ENCODE results near the gene DUOX1.
"Not testable (repeated sequence)": the region's sequence is repeated elsewhere in the genome, so short reads cannot be mapped to it uniquely, and the experiment has no call there.

Gene DUOX1

DNA sequence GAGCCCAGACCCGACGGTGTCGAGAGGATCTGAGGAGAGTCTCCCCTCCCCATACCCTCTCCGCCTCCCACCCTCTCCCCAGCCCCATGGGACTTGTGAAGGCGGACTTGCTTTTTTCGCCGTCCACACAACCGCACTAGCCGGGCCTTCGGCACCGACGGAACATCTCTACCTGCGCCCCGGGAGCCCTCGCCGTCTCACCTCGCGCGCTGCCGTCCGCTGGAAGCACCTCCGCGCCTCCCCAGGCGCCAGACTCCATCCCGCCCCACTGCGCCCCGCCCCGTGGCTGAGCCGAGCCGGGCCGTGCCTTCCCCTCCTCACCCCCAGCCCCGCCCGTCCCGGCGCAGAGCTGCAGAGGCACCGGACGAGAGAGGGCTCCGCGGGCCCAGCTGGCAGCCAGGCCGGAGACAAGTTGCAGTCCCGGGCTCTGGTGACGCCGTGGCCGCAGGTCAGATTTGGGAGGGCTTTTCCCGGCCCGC lies at the start of gene DUOX1, which contains the start of gene DUOXA1:
Gene DUOX1, plus strand, starts transcription at position 344 of the 479 bp plus-strand sequence. CDS start 1,973 bp downstream, outside the sequence.
Gene DUOXA1, minus strand, starts transcription at position 229 of the 479 bp plus-strand sequence. CDS start 6,865 bp downstream, outside the sequence.
- Mint-ChIP-seq H3K27me3 (ENCODE audit: low read depth) (peaks cover 86% of the 10 kb centered on the region), H3K4me1 (ENCODE audit: low read depth) (no peaks in the 10 kb centered on the region), H3K36me3 (ENCODE audit: low read depth) (no peaks in the 10 kb centered on the region), H3K27ac (no peak within 1 kb of the TSS), H3K9me3 (no peaks in the 10 kb centered on the region), H3K4me3 (no peak within 1 kb of the TSS)
- DNase-seq (ENCODE audit: low spot score), result peak; percentile 10

DNA sequence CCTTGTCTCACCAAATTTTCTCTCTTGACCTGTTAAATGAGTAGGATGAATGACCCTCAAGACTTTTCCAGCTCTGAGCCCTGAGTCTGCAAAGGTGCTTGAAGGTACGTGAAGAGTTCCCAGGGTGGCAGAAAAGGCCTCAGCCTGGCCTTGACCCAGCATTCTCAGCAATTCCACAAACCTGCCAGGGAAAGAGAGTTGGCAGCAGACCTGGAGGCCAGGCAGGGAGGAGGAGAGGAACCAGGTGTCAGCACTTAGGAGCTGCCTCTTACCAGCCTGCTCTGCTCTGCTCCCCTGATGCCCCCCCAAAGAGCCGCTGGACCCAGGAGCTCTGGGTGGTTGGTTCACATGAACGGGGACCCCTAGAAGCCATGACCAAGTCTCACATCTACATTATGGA lies 49.2 kb upstream of the DUOX1 start:
- H3K36me3 Mint-ChIP-seq (ENCODE audit: low read depth); H3K9me3 Mint-ChIP-seq; DNase-seq (ENCODE audit: low spot score); H3K4me3 Mint-ChIP-seq; H3K4me1 Mint-ChIP-seq (ENCODE audit: low read depth); H3K27ac Mint-ChIP-seq; H3K27me3 Mint-ChIP-seq (ENCODE audit: low read depth): not testable (repeated sequence)

DNA sequence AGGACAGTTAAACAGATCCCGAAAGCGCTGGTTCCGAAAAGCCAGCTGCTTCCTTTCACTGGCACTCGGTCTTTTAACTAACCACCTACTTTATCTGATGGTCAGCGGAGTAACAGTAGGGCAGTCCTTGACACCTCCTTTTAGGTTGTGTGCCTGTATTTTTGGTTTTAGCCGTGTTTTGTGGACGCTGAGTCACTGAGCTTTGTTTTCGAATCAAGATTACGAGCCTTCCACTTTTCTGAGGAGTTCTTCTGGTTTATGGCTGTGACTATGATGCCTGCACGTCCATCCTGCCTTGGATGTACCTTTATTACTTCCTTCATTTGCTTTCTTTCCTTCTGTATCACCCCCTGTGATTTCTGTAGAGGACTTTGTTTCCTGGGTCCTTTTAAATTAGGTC lies 47.4 kb upstream of the DUOX1 start:
- not testable (repeated sequence) for H3K36me3 Mint-ChIP-seq (ENCODE audit: low read depth); H3K9me3 Mint-ChIP-seq; H3K4me1 Mint-ChIP-seq (ENCODE audit: low read depth); DNase-seq (ENCODE audit: low spot score); H3K4me3 Mint-ChIP-seq; H3K27ac Mint-ChIP-seq; H3K27me3 Mint-ChIP-seq (ENCODE audit: low read depth)

DNA sequence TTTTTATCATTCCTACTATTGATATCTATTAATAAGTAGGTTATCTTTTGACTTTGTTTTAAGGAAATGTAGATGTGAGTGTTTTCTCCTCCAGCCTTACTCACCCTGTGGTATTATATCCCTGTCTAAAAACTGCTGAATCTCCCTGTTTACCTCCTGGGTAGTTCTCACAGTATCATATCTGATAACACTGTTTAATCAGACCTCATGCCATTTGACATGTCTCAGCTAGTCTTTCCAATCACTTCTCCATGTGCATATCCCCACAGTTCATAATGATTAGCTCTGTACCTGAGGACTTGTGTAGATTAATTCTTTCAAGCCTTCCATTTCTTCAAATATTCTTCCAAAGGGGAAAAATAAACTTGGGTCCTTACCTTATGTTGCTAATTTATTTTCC lies 46.6 kb upstream of the DUOX1 start:
- no peaks in the 10 kb centered on the region for H3K36me3 Mint-ChIP-seq (ENCODE audit: low read depth)
- no peak for DNase-seq (ENCODE audit: low spot score)
- H3K4me1 Mint-ChIP-seq (ENCODE audit: low read depth), result no peaks in the 10 kb centered on the region
- no peaks in the 10 kb centered on the region for H3K9me3 Mint-ChIP-seq
- no peak overlapping the region for H3K27ac Mint-ChIP-seq
- peaks cover 7% of the 10 kb centered on the region for H3K27me3 Mint-ChIP-seq (ENCODE audit: low read depth)
- H3K4me3 Mint-ChIP-seq, result no peak overlapping the region

DNA sequence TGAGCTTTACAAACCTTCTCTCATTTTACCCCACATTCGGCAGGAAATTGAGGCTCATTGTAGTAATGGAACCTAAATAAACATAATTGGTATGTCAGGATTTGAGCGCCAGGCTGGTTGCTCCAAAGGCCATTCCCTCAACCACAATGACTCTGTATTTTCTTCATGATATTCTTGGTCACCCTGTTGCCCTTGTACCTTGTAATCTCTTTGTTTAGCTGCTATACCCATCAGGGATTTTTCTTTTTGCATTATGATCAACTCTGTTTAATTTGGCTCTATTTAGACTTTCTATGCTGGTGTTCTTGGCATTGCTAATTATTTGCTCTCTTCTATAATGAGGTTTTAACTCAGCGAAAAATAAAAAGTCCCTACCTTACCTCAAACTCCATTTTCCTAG lies 45.6 kb upstream of the DUOX1 start:
- Mint-ChIP-seq H3K9me3 (no peaks in the 10 kb centered on the region), H3K4me3 (no peak overlapping the region), H3K36me3 (ENCODE audit: low read depth) (no peaks in the 10 kb centered on the region), H3K4me1 (ENCODE audit: low read depth) (no peaks in the 10 kb centered on the region), H3K27me3 (ENCODE audit: low read depth) (peaks cover 9% of the 10 kb centered on the region), H3K27ac (no peak overlapping the region)
- DNase-seq (ENCODE audit: low spot score), result no peak

DNA sequence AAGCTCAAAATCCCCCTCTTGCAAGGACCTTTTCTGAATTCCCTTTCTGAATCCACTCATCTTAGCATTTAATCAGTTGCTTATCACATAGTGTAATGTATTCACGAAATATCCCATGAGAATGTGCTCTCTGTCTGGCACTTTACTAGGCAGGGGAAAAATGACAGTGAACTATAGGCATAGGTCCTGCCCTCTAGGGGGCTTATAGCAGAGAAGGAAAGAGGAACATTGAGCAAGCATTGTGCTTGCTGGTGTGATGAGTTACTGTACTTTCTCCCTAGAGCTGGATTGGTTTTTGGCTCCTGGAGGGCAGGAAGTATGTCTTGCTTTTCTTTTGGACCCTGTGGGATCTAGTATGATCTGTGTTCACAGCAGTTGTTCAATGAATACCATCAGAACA lies 42.3 kb upstream of the DUOX1 start:
- no peak for DNase-seq (ENCODE audit: low spot score)
- H3K27ac Mint-ChIP-seq, result no peak overlapping the region
- H3K9me3 Mint-ChIP-seq, result no peaks in the 10 kb centered on the region
- no peaks in the 10 kb centered on the region for H3K36me3 Mint-ChIP-seq (ENCODE audit: low read depth)
- no peak overlapping the region for H3K4me3 Mint-ChIP-seq
- no peaks in the 10 kb centered on the region for H3K4me1 Mint-ChIP-seq (ENCODE audit: low read depth)
- H3K27me3 Mint-ChIP-seq (ENCODE audit: low read depth), result peaks cover 21% of the 10 kb centered on the region

DNA sequence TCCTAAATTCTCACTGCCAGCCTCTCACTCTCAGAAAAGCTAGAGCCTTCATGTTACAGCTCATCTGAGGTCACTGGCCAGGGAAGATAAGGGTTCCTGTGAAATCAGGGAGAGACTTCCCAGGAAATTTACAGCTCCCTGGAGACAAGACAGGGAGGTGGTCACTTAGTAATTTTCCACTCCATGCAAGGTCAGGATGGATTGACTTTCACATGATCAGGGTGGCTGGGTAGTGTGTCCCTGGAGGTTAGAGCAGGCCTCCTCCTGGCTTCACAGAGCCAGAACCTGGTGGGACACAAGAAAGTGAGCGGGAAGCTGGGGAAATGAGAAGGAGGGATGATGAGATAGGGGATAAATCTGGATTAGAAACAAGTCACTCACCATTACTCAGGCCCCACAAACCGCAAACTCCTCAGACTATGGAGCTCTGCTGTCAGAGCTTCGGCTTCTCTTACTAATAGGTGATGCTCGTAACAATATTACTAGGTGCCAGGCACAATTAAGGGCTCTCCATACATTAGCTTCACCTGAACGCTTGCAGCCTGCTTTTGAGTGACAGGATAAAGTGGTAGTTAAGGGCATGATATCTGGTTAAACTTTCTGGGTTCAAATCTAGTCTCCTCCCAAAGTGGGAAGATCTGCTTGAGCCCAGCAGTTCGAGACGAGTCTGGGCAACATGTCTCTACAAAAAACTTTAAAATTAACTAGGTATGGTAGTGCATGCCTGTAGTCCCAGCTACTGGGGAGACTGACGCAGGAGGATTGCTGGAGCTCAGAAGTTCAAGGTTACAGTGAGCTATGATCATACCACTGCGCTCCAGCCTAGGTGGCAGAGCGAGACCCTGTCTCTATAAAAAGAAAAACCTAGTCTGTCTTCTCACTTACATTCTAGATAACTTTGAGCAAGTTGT lies 40.7 kb upstream of the DUOX1 start:
- Mint-ChIP-seq H3K27me3 (ENCODE audit: low read depth) (peaks cover 21% of the 10 kb centered on the region), H3K4me3 (no peak overlapping the region), H3K27ac (no peak overlapping the region), H3K9me3 (no peaks in the 10 kb centered on the region), H3K4me1 (ENCODE audit: low read depth) (no peaks in the 10 kb centered on the region), H3K36me3 (ENCODE audit: low read depth) (no peaks in the 10 kb centered on the region)
- DNase-seq (ENCODE audit: low spot score), result no peak

DNA sequence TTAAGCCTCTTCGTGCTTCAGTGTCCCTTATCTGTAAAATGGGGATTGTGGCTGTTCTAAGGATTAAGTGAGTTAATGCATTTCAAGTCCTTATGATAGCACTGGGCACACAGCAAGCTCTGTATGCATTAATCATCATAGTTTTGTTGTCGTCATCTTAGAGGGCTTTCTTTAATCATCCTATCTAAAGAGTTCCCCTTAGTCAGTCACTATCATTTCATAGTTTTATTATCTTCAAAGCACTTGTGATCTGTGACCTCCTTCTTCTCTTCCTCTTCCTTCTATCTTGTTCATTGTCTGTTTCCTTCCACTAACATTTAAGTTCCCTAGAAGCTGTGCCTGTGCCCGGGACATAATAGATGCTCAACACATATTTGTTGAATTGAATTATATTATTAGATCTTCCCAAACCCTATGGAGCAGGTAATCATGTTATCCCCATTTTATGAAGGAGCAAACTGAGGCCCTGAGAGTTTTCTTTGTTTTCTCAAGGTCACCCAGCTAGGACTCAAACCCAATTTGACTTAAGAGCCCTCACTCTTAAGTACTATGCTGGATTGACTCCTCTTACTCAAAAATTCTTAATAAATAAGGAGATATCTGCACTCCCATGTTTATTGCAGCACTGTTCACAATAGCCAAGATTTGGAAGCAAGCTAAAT lies 40.0 kb upstream of the DUOX1 start:
- DNase-seq (ENCODE audit: low spot score), result no peak
- Mint-ChIP-seq H3K27me3 (ENCODE audit: low read depth) (peaks cover 21% of the 10 kb centered on the region), H3K36me3 (ENCODE audit: low read depth) (no peaks in the 10 kb centered on the region), H3K4me3 (no peak overlapping the region), H3K27ac (no peak overlapping the region), H3K9me3 (no peaks in the 10 kb centered on the region), H3K4me1 (ENCODE audit: low read depth) (no peaks in the 10 kb centered on the region)

DNA sequence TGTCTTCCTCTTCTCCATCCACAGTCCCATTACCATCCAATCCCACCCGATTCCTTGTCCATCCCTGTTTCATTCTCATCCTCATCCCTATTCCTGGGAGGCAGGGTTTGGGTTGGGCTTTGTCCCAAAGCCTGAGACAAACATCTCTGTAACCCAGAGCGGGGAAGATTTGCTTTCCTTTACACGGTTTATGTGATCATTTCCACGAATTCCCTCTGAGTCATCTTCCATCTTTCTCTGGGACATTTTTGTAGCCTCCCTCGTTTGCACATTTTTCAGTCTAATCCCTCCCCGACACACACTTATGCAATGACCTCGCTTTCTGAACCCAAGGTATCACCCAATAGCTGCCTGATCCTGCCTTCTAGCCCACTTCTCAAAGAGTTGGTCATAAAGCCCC lies 38.6 kb upstream of the DUOX1 start:
- H3K4me1 Mint-ChIP-seq (ENCODE audit: low read depth), result no peaks in the 10 kb centered on the region
- H3K27me3 Mint-ChIP-seq (ENCODE audit: low read depth), result peaks cover 17% of the 10 kb centered on the region
- no peaks in the 10 kb centered on the region for H3K36me3 Mint-ChIP-seq (ENCODE audit: low read depth)
- no peak for DNase-seq (ENCODE audit: low spot score)
- H3K9me3 Mint-ChIP-seq, result no peaks in the 10 kb centered on the region
- H3K4me3 Mint-ChIP-seq, result no peak overlapping the region
- H3K27ac Mint-ChIP-seq, result no peak overlapping the region

DNA sequence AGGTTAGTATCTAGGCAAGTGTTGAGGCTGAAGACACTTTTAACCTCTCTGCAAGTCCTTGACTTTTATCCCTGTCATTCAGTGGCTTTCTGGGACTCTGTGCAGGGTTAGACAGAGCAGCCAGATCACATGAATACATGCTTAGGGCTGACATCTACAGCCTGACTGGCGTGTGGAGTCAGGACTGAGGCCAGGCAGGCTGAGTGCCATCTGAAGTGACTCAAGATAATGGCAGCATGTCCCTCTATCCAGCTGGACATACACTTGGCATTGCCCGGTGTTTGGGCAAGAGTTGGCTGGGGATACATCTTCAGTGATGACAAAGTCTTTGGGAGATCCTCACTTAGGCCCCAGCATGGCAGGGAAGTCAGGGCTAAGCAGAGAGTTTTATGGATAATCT lies 38.2 kb upstream of the DUOX1 start:
- Mint-ChIP-seq H3K9me3 (no peaks in the 10 kb centered on the region), H3K4me1 (ENCODE audit: low read depth) (no peaks in the 10 kb centered on the region), H3K27me3 (ENCODE audit: low read depth) (peaks cover 17% of the 10 kb centered on the region), H3K27ac (no peak overlapping the region), H3K36me3 (ENCODE audit: low read depth) (no peaks in the 10 kb centered on the region), H3K4me3 (no peak overlapping the region)
- no peak for DNase-seq (ENCODE audit: low spot score)

DNA sequence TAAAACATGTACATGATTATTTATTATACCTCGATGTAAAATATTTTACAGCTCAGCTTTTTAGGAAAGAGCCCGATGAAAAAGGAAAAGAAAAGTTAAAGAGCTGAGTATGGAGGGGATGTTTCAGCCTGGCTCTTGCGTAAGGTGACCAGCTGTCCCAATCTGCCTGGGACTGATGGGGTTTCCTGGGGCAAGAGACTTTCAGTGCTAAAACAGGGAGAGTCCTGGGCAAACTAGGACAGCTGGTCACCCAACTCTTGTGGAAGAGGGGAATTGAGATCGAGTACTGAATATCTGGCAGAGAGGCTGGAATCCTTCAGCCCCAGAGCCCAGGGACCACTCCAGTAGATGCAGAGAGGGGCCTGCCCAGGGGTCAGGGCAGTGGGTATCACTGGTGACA lies 36.8 kb upstream of the DUOX1 start:
- no peak for DNase-seq (ENCODE audit: low spot score)
- H3K27me3 Mint-ChIP-seq (ENCODE audit: low read depth), result peaks cover 14% of the 10 kb centered on the region
- no peaks in the 10 kb centered on the region for H3K9me3 Mint-ChIP-seq
- H3K4me3 Mint-ChIP-seq, result no peak overlapping the region
- no peaks in the 10 kb centered on the region for H3K4me1 Mint-ChIP-seq (ENCODE audit: low read depth)
- no peak overlapping the region for H3K27ac Mint-ChIP-seq
- no peaks in the 10 kb centered on the region for H3K36me3 Mint-ChIP-seq (ENCODE audit: low read depth)

DNA sequence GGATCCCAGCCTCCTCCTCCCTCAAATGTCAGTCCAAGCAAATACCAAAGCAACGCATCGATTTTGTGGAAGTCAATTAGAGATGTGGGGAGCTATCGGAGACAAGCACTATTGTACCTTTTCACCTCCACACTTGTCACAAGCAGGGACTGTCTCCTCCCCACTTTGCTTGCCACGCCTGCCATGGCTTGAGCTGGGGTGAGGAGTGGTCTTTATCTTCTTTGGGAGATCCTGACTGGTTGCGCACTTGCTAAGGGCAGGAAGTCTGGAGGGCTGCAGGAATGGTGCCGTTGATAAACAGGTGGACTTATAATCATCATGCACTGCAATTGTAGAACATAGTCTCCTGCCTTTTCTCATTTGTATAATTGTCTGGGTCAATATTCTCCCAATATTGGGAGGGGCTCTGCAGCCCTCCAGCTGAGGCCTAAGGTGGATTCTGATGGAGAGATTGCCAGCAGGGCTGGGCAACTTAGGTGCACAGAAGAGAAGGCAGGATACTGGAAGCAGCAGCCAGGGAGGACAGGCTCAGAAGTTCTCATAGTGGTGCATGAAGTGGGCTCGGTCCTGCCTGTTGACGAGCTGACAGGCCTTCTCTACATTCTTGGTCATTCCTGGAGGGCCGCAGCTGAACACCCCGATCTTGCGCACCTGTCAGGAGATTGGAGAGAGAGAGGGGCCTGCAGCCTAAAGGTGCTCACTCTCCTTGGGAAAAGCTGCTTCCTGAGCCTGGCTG lies 36.0 kb upstream of the DUOX1 start:
- no peak overlapping the region for H3K27ac Mint-ChIP-seq
- H3K4me3 Mint-ChIP-seq, result no peak overlapping the region
- peaks cover 14% of the 10 kb centered on the region for H3K27me3 Mint-ChIP-seq (ENCODE audit: low read depth)
- H3K4me1 Mint-ChIP-seq (ENCODE audit: low read depth), result no peaks in the 10 kb centered on the region
- no peaks in the 10 kb centered on the region for H3K36me3 Mint-ChIP-seq (ENCODE audit: low read depth)
- H3K9me3 Mint-ChIP-seq, result no peaks in the 10 kb centered on the region
- no peak for DNase-seq (ENCODE audit: low spot score)

DNA sequence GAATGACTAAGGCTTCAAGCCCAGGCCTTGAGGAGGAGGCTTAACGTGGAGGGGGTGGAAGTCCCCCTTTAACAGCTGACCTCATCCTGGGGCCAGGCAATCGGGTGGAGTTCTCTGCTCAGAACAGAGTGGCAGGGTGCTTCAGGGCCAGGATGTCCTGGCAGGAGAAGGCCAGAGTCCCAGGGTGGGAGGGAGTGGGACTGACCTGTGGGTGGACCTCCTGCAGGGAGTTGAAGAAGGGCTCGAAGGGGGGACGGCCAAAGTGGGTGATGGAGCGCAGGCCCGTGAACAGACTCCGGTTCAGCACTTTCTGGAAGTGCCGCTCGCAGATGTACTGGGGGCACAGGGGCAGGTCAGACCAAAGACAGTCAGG lies 35.5 kb upstream of the DUOX1 start:
- no peak overlapping the region for H3K27ac Mint-ChIP-seq
- no peaks in the 10 kb centered on the region for H3K4me1 Mint-ChIP-seq (ENCODE audit: low read depth)
- DNase-seq (ENCODE audit: low spot score), result no peak
- no peaks in the 10 kb centered on the region for H3K9me3 Mint-ChIP-seq
- no peaks in the 10 kb centered on the region for H3K36me3 Mint-ChIP-seq (ENCODE audit: low read depth)
- peaks cover 12% of the 10 kb centered on the region for H3K27me3 Mint-ChIP-seq (ENCODE audit: low read depth)
- no peak overlapping the region for H3K4me3 Mint-ChIP-seq

DNA sequence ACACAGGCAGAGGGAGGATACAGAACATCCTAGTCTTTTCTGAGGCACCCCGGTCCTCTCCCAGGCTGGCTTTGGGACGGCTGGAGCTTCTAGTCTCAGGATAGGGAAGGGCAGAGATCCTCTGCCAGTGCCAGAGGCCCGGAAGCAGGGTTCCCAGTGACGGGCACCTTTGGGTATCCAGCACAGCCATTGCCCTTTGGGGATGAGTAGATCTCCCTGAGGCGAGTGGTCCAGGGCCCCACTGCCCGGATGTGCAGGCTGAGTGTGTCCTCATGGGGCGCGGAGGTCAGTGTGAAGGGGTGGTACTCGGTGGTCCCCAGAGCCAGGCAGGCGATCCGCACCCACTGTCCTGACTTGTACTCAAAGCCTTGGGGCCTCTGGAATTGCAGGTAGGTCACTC lies 34.1 kb upstream of the DUOX1 start:
- H3K4me3 Mint-ChIP-seq, result no peak overlapping the region
- H3K27me3 Mint-ChIP-seq (ENCODE audit: low read depth), result peaks cover 8% of the 10 kb centered on the region
- no peaks in the 10 kb centered on the region for H3K4me1 Mint-ChIP-seq (ENCODE audit: low read depth)
- H3K36me3 Mint-ChIP-seq (ENCODE audit: low read depth), result no peaks in the 10 kb centered on the region
- H3K9me3 Mint-ChIP-seq, result no peaks in the 10 kb centered on the region
- H3K27ac Mint-ChIP-seq, result no peak overlapping the region
- DNase-seq (ENCODE audit: low spot score), result no peak

Data from T-helper 2 cell treated with Interferon-gamma antibody and Interleukin-4, amounts not matched to agents 5 μg/mL and 100 μg/mL, for 36 hours (primary cell).